Stomach (tissue), 9 donors: ENCODE measurements around the gene KIF1A. TPM values are rescaled to one million over a fixed set of nuclear protein-coding genes. Genes with fewer than 3 reads are reported as not detected.

Source experiments
- DNase-seq, 2 donors: peaks; one replicate each; pipeline versions ENCODE4 v3.0.0 to v3.0.0-alpha.2; 2013 to 2019
- H3K27ac ChIP-seq, 5 donors: fragments of 200-600 bp in 4 of 5; sonication (generic) in 4 of 5; one replicate each; pipeline ENCODE4 v1.5.1; 2013 to 2019; ENCODE audit warnings: mild to moderate bottlenecking in 1 of 5, moderate library complexity in 1 of 5
- H3K27me3 ChIP-seq, 3 donors: fragments of 200-600 bp; sonication (generic); one replicate each; pipeline ENCODE4 v1.5.1; 2017 to 2019; ENCODE audit warnings: mixed run types in 1 of 3
- H3K36me3 ChIP-seq, 4 donors: fragments of 200-600 bp; sonication (generic); 1 replicate in 3 of 4; 2 replicates in 1 of 4; pipeline ENCODE4 v1.5.1; 2016 to 2019
- H3K4me1 ChIP-seq, 4 donors: fragments of 200-600 bp; sonication (generic); one replicate each; pipeline ENCODE4 v1.5.1; 2016 to 2019
- H3K4me3 ChIP-seq, 4 donors: fragments of 200-600 bp; sonication (generic) in 3 of 4; one replicate each; pipeline ENCODE4 v1.5.1; 2016 to 2019; ENCODE audit warnings: mild to moderate bottlenecking in 1 of 4
- H3K9me3 ChIP-seq, 4 donors: fragments of 200-600 bp; sonication (generic); one replicate each; pipeline ENCODE4 v1.5.1; 2016 to 2019
- EP300 ChIP-seq: sonication (generic); formaldehyde crosslinking; IDR thresholded peaks from one replicate; pipeline ENCODE4 v1.6.1; 2017; ENCODE audit warnings: antibody characterized with exemption
- POLR2A ChIP-seq, 4 donors: fragments of 450-650 bp; IDR thresholded peaks; one replicate each; pipeline ENCODE4 v1.6.1; 2016; ENCODE audit warnings: antibody characterized with exemption in 4 of 4, control low read depth in 2 of 4, mild to moderate bottlenecking in 1 of 4, moderate library complexity in 1 of 4
- POLR2AphosphoS5 ChIP-seq, 3 donors: sonication (generic); formaldehyde crosslinking; IDR thresholded peaks; one replicate each; pipeline ENCODE4 v1.6.1; 2016; ENCODE audit warnings: antibody characterized with exemption in 3 of 3
- WGBS, 5 donors: extraction: QIAGEN DNeasy Blood & Tissue Kit in 3 of 5; methylation state at CpG; one replicate each; pipeline versions ENCODE4 v1.1.5 to v1.1.7; 2013 to 2018; 5-methylcytosine and 5-hydroxymethylcytosine counted together
- intact Hi-C: fragments of 100-400 bp; cut with DNase I; formaldehyde crosslinking; loops from one replicate; pipeline ENCODE4 v1.15.1; 2023; ENCODE audit warnings: low total_unique reads
- polyA plus RNA-seq, 3 donors: library from polyadenylated mRNA; stranded (reverse); fragments of 200-250 nt; gene quantifications; one replicate each; pipeline ENCODE4 v1.2.3, GENCODE V29; 2013
- total RNA-seq, 5 donors: library from RNA; depleted of rRNA; stranded (reverse); fragments of >200 nt; gene quantifications; one replicate each; pipeline versions ENCODE4 v1.1.0 to v1.2.3, GENCODE V29; 2014 to 2016
- TF ChIP-seq, protein P1 (sequence below), 7 experiments: fragments of 450-650 bp in 4 of 7; fragments of 200-600 bp in 3 of 7; sonication (generic) in 3 of 7; IDR thresholded peaks; one replicate each; pipeline ENCODE4 v1.5.1; 2016 to 2019; ENCODE audit warnings: antibody characterized with exemption in 7 of 7, control low read depth in 2 of 7, mild to moderate bottlenecking in 1 of 7
- donor health status: healthy with polysubstance abuse.
- donor health status: Bipolar disorder and iron deficiency.
- donor health status: healthy.

KIF1A gene
- total and polyA plus RNA-seq, 8 donors: 0.15 to 12.5 (median 2.5) TPM

DNA sequence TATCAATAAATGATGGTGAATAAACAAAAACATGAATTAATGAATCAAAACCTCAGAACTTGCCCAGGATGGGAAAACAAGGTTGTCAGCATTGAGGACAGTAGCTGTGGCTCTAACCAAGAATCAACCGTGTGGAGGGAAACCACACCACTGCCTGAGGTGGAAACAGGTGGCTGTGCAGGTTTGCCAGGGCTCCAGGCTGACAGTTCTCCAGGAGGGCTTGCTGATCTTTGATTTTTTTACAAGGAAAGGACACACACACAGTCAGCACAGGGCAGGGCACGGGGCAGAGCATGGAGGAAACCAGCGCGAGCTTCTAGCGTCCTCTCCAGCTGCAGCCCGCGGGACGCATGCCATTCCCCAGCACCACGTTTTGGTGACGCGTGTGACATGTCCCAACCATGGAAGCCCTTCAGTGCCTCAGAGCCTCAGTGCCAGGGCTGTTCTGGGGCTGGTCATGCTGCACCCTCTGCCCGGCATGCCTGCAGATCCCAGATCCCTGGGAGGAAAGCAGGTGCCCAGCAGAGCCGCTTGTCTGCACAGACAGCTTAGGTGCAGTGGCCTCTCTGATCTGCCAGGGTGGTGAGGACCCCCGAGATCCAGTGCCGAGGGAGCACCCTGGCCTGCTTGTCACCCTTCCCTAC, 32.8 kb upstream of the KIF1A start:
- Histone ChIP-seq H3K36me3 (no peaks in the 10 kb centered on the region), H3K4me3 (no peak overlapping the region), H3K27me3 (peaks cover 0 to 4% (median 0%) of the 10 kb centered on the region in 3 donors), H3K9me3 (peaks cover 0 to 11% (median 8%) of the 10 kb centered on the region in 4 donors), H3K27ac (no peak overlapping the region), H3K4me1 (peaks cover 0 to 19% (median 11%) of the 10 kb centered on the region in 4 donors)
- DNase-seq: no peak
- TF ChIP-seq EP300 (no peak), POLR2A (IDR thresholded peaks at IDR 0.05) (no peak), POLR2AphosphoS5 (IDR thresholded peaks at IDR 0.05) (no peak)
- TF ChIP-seq, protein P1, sequence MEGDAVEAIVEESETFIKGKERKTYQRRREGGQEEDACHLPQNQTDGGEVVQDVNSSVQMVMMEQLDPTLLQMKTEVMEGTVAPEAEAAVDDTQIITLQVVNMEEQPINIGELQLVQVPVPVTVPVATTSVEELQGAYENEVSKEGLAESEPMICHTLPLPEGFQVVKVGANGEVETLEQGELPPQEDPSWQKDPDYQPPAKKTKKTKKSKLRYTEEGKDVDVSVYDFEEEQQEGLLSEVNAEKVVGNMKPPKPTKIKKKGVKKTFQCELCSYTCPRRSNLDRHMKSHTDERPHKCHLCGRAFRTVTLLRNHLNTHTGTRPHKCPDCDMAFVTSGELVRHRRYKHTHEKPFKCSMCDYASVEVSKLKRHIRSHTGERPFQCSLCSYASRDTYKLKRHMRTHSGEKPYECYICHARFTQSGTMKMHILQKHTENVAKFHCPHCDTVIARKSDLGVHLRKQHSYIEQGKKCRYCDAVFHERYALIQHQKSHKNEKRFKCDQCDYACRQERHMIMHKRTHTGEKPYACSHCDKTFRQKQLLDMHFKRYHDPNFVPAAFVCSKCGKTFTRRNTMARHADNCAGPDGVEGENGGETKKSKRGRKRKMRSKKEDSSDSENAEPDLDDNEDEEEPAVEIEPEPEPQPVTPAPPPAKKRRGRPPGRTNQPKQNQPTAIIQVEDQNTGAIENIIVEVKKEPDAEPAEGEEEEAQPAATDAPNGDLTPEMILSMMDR (IDR thresholded peaks at IDR 0.05): no peak
- WGBS, 5 donors: 81 to 89% (median 85%) methylated on average over 14 to 15 of the region's 15 CpGs
- intact Hi-C loops: no loop called here

DNA sequence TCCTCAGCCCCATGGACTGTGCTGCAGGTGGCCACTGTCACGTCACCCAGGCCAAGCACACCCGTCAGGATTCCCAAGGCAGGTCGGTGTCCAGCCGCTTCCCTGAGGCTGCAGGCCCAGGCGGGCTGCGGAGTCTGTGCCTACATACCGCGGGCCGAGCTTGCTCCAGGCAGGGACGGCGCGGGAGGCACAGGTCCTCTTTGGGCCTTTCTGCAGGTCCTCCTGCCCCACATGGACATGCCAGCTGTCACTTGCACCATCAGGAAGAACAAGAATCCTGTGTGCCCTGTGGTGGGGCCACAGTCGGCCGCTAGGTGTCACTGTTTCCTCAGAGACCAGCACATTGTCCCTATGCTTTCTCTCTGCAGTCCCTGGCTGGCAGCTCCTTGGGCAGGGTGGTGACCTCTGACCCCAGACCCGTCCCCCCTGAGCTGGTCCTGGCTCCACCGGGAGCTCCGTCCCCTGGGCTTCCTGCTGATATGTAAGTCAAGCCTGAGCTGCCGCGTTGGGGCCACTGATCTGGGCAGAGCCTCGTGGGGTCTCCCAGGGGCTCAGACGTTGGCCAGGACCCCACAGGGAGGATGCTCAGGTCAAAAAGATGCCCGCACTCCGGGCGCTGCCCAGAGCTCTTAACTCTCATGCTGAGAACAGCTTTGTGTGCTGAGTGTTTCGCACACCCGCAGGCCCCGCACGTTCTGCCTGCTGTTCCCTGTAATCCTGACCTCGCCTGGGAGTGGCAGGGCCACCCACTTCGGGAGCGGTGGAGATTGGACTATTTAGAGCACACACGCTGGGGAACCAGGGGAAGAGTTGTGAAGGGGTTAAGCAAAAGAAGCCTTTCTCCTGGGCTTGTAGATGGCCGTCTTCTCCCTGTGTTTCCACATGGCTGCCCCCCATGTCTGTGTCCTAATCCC, 31.3 kb upstream of the KIF1A start:
- Histone ChIP-seq H3K36me3 (no peaks in the 10 kb centered on the region), H3K4me3 (no peak overlapping the region), H3K9me3 (peaks cover 0 to 11% (median 8%) of the 10 kb centered on the region in 4 donors), H3K4me1 (peaks cover 0 to 12% (median 8%) of the 10 kb centered on the region in 4 donors), H3K27ac (no peak overlapping the region), H3K27me3 (peaks cover 0 to 3% (median 0%) of the 10 kb centered on the region in 3 donors)
- peak; percentile 90 to 93 for DNase-seq
- intact Hi-C loops: no loop called here
- WGBS, 5 donors: 25 to 33% (median 28%) methylated on average over 24 to 33 of the region's 33 CpGs
- TF ChIP-seq, protein P1 (IDR thresholded peaks at IDR 0.05): peak in 6 of 7 experiments; percentile 20 to 95 (median 90)
- TF ChIP-seq EP300 (no peak), POLR2AphosphoS5 (IDR thresholded peaks at IDR 0.05) (peak in 1 of 3 donors; percentile 58)

DNA sequence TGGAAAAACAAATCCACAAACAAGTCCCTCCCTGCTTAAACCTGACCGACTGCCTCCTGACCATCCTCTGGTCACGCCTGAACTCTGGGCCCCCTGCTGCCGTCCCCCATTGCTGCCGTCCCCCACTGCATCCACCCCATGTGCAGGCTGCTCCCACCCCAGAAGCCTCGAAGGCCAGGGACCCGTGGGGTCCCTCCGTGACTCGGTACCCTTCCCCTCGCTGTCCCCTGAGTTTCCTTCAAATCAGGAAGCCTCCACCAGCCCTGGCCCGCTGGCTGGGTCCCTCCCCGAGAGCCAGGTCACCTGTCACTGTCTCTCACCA, 30.7 kb upstream of the KIF1A start:
- WGBS, 5 donors: 52 to 66% (median 62%) methylated on average over 11 of the region's 11 CpGs
- Histone ChIP-seq H3K4me3 (no peak overlapping the region), H3K27ac (no peak overlapping the region), H3K27me3 (no peaks in the 10 kb centered on the region), H3K4me1 (peaks cover 0 to 12% (median 8%) of the 10 kb centered on the region in 4 donors), H3K9me3 (peaks cover 0 to 11% (median 8%) of the 10 kb centered on the region in 4 donors), H3K36me3 (no peaks in the 10 kb centered on the region)
- no peak for TF ChIP-seq POLR2A (IDR thresholded peaks at IDR 0.05)
- TF ChIP-seq POLR2AphosphoS5 (IDR thresholded peaks at IDR 0.05): no peak
- TF ChIP-seq EP300: no peak
- TF ChIP-seq, protein P1 (IDR thresholded peaks at IDR 0.05): no peak
- no peak for DNase-seq
- intact Hi-C loops: no loop called here

DNA sequence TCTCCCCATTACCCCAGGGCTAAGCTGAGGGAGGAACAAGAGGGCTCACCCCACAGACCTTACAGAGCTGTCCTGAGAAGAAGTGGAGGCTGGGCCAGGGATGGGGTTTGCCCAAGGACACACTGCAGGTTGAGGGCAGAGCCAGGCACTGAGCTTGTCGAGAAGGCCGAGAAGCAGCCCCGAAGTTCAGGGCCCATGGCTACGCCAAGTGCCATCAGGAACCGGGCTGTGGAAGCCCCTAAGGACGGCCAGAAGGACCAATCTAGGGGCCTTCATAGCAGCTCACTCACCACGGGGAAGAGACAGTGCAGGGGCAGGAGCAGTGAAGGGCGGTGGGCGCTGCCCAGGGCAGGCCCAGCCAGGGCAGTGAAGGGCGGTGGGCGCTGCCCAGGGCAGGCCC, 30.0 kb upstream of the KIF1A start:
- WGBS, 5 donors: 83 to 94% (median 84%) methylated on average over 9 to 11 of the region's 11 CpGs
- peaks cover 0 to 12% (median 8%) of the 10 kb centered on the region in 4 donors for H3K4me1 ChIP-seq
- no peak overlapping the region for H3K4me3 ChIP-seq
- intact Hi-C loops: no loop called here
- no peak for DNase-seq
- TF ChIP-seq, protein P1 (IDR thresholded peaks at IDR 0.05): no peak
- TF ChIP-seq POLR2AphosphoS5 (IDR thresholded peaks at IDR 0.05): no peak
- TF ChIP-seq EP300: no peak
- no peak for TF ChIP-seq POLR2A (IDR thresholded peaks at IDR 0.05)
- no peaks in the 10 kb centered on the region for H3K36me3 ChIP-seq
- H3K9me3 ChIP-seq: peaks cover 0 to 10% (median 7%) of the 10 kb centered on the region in 4 donors
- H3K27me3 ChIP-seq: no peaks in the 10 kb centered on the region
- no peak overlapping the region for H3K27ac ChIP-seq
